Gastroesophageal sphincter (tissue), 4 donors: ENCODE data around the gene PDE3A. TPM values are rescaled to one million over a fixed set of nuclear protein-coding genes. Genes with fewer than 3 reads are reported as not detected.

Source experiments
- ATAC-seq: fragments of 150-250 bp; one replicate; pipeline ENCODE4 v1.9.1; 2016; ENCODE audit warnings: mild to moderate bottlenecking, moderate library complexity
- H3K27ac ChIP-seq, 4 donors: fragments of 200-600 bp; sonication (generic) in 3 of 4; 1 replicate in 3 of 4; 2 replicates in 1 of 4; pipeline ENCODE4 v1.5.1; 2016 to 2019
- H3K27me3 ChIP-seq: fragments of 200-600 bp; sonication (generic); one replicate; pipeline ENCODE4 v1.5.1; 2019
- H3K36me3 ChIP-seq, 2 donors: fragments of 200-600 bp; sonication (generic); one replicate each; pipeline ENCODE4 v1.5.1; 2019; ENCODE audit warnings: control low read depth in 1 of 2
- H3K4me1 ChIP-seq, 3 donors: fragments of 200-600 bp; sonication (generic); 1 replicate in 2 of 3; 2 replicates in 1 of 3; pipeline ENCODE4 v1.5.1; 2016 to 2019; ENCODE audit warnings: control low read depth in 2 of 3
- H3K4me3 ChIP-seq, 2 donors: fragments of 200-600 bp; sonication (generic); one replicate each; pipeline ENCODE4 v1.5.1; 2019; ENCODE audit warnings: mild to moderate bottlenecking in 1 of 2, moderate library complexity in 1 of 2
- H3K9me3 ChIP-seq, 3 donors: fragments of 200-600 bp; sonication (generic); one replicate each; pipeline ENCODE4 v1.5.1; 2017 to 2019; ENCODE audit warnings: control low read depth in 2 of 3
- CTCF ChIP-seq, 4 experiments: fragments of 200-600 bp in 2 of 4; fragments of 450-650 bp in 2 of 4; sonication (generic) in 1 of 4; IDR thresholded peaks; one replicate each; pipeline ENCODE4 v1.5.1; 2017 to 2019; ENCODE audit warnings: antibody characterized with exemption in 4 of 4, mild to moderate bottlenecking in 2 of 4, moderate library complexity in 2 of 4
- EP300 ChIP-seq: sonication (generic); formaldehyde crosslinking; IDR thresholded peaks from one replicate; pipeline ENCODE4 v1.6.1; 2017; ENCODE audit warnings: antibody characterized with exemption, mild to moderate bottlenecking
- POLR2A ChIP-seq, 2 donors: fragments of 450-650 bp; IDR thresholded peaks; one replicate each; pipeline ENCODE4 v1.6.1; 2017; ENCODE audit warnings: antibody characterized with exemption in 2 of 2, mild to moderate bottlenecking in 2 of 2, moderate library complexity in 1 of 2
- POLR2AphosphoS5 ChIP-seq: sonication (generic); formaldehyde crosslinking; IDR thresholded peaks from one replicate; pipeline ENCODE4 v1.6.1; 2017; ENCODE audit warnings: antibody characterized with exemption
- WGBS, 2 donors: methylation state at CpG; one replicate each; pipeline ENCODE4 v1.1.5; 2018; ENCODE audit warnings: low coverage in 1 of 2; 5-methylcytosine and 5-hydroxymethylcytosine counted together
- total RNA-seq, 4 donors: library from RNA; depleted of rRNA; stranded (reverse); fragments of >200 nt; gene quantifications; one replicate each; pipeline ENCODE4 v1.1.0, GENCODE V29; 2016

Gene PDE3A
- total RNA-seq, 4 donors from 2014 or later, result 104 to 194 (median 139) TPM

GRCh38 chr12:20716037-20716436, 347.7 kb downstream of the PDE3A start:
- H3K36me3 ChIP-seq, result no peaks in the 10 kb centered on the region
- no peaks in the 10 kb centered on the region for H3K27me3 ChIP-seq
- H3K4me1 ChIP-seq, result no peaks in the 10 kb centered on the region
- no peaks in the 10 kb centered on the region for H3K9me3 ChIP-seq
- no peak overlapping the region for H3K27ac ChIP-seq
- 61 to 80% methylated on average over 1 to 2 of the region's 2 CpGs for WGBS, 2 donors
- TF ChIP-seq POLR2A (IDR thresholded peaks at IDR 0.05) (no peak), POLR2AphosphoS5 (no peak), EP300 (no peak), CTCF (IDR thresholded peaks at IDR 0.05) (no peak)
- no peak overlapping the region for H3K4me3 ChIP-seq
- no peak for ATAC-seq

- 87 to 90% methylated on average over 1 of the region's 1 CpG for WGBS, 2 donors
- Histone ChIP-seq H3K27ac (no peak overlapping the region), H3K9me3 (no peaks in the 10 kb centered on the region), H3K4me3 (no peak overlapping the region), H3K4me1 (no peaks in the 10 kb centered on the region), H3K27me3 (no peaks in the 10 kb centered on the region), H3K36me3 (no peaks in the 10 kb centered on the region)
- TF ChIP-seq CTCF (IDR thresholded peaks at IDR 0.05) (no peak), POLR2A (IDR thresholded peaks at IDR 0.05) (no peak), EP300 (no peak), POLR2AphosphoS5 (no peak)
- ATAC-seq, result no peak
Observed at GRCh38 chr12:20716985-20717384, 348.6 kb downstream of the PDE3A start.

- Histone ChIP-seq H3K4me1 (no peaks in the 10 kb centered on the region), H3K36me3 (no peaks in the 10 kb centered on the region), H3K9me3 (no peaks in the 10 kb centered on the region), H3K27me3 (no peaks in the 10 kb centered on the region), H3K27ac (no peak overlapping the region), H3K4me3 (no peak overlapping the region)
- no peak for ATAC-seq
- TF ChIP-seq EP300, result no peak
- no peak for TF ChIP-seq POLR2A (IDR thresholded peaks at IDR 0.05)
- no peak for TF ChIP-seq CTCF (IDR thresholded peaks at IDR 0.05)
- no peak for TF ChIP-seq POLR2AphosphoS5
- 82 to 85% methylated on average over 4 of the region's 4 CpGs for whole genome bisulfite sequencing, 2 donors
Observed at GRCh38 chr12:20718294-20718693, 350.0 kb downstream of the PDE3A start.

- no peak overlapping the region for H3K27ac ChIP-seq
- no peak for TF ChIP-seq CTCF (IDR thresholded peaks at IDR 0.05)
- TF ChIP-seq POLR2AphosphoS5, result no peak
- TF ChIP-seq POLR2A (IDR thresholded peaks at IDR 0.05), result no peak
- no peak for TF ChIP-seq EP300
- H3K36me3 ChIP-seq, result no peaks in the 10 kb centered on the region
- H3K4me1 ChIP-seq, result no peaks in the 10 kb centered on the region
- no peak for ATAC-seq
- H3K9me3 ChIP-seq, result no peaks in the 10 kb centered on the region
- H3K4me3 ChIP-seq, result no peak overlapping the region
- WGBS, 2 donors, result 56 to 64% methylated on average over 1 of the region's 1 CpG
- no peaks in the 10 kb centered on the region for H3K27me3 ChIP-seq
Observed at GRCh38 chr12:20722142-20722541, 353.8 kb downstream of the PDE3A start.

- H3K4me3 ChIP-seq, result no peak overlapping the region
- H3K36me3 ChIP-seq, result no peaks in the 10 kb centered on the region
- no peaks in the 10 kb centered on the region for H3K27me3 ChIP-seq
- H3K4me1 ChIP-seq, result no peaks in the 10 kb centered on the region
- TF ChIP-seq POLR2AphosphoS5 (no peak), EP300 (no peak), POLR2A (IDR thresholded peaks at IDR 0.05) (no peak), CTCF (IDR thresholded peaks at IDR 0.05) (no peak)
- no peak overlapping the region for H3K27ac ChIP-seq
- ATAC-seq, result no peak
- 88 to 92% methylated on average over 1 of the region's 1 CpG for WGBS, 2 donors
- H3K9me3 ChIP-seq, result no peaks in the 10 kb centered on the region
Observed at GRCh38 chr12:20731274-20731673, 362.9 kb downstream of the PDE3A start.
